PFSK-1 (cell line): Measurements from ENCODE around the gene PPM1M.

Source experiments
- FOXP2 ChIP-seq: optimal IDR thresholded peaks from 2 replicates; pipeline ENCODE3; 2011; ENCODE audit warnings: borderline replicate concordance, control low read depth, inconsistent platforms; ENCODE audit not compliant: insufficient read depth; ENCODE audit errors: extremely low read length, extremely low read depth
- POLR2AphosphoS5 ChIP-seq: IDR thresholded peaks from 2 replicates; pipeline ENCODE4 v1.6.1; 2012; ENCODE audit warnings: low read depth, mild to moderate bottlenecking, control low read depth, low read length, moderate library complexity
- SIN3A ChIP-seq: IDR thresholded peaks from 2 replicates; pipeline ENCODE4 v1.6.1; 2012; ENCODE audit warnings: mild to moderate bottlenecking, low read length, moderate library complexity, borderline replicate concordance; ENCODE audit not compliant: insufficient read depth
- TAF1 ChIP-seq: IDR thresholded peaks from 2 replicates; pipeline ENCODE4 v1.6.1; 2012; ENCODE audit warnings: low read length, control low read depth, borderline replicate concordance; ENCODE audit not compliant: insufficient read depth
- TF ChIP-seq, protein P1 (sequence below), 2 experiments: IDR thresholded peaks; 2 replicates each; pipeline versions ENCODE4 v1.6.1 to v1.8.0; 2011 to 2012; ENCODE audit warnings: low read depth in 2 of 2, low read length in 2 of 2, control low read depth in 1 of 2, inconsistent platforms in 1 of 2, mild to moderate bottlenecking in 1 of 2, moderate library complexity in 1 of 2; ENCODE audit not compliant: insufficient read depth in 1 of 2

DNA sequence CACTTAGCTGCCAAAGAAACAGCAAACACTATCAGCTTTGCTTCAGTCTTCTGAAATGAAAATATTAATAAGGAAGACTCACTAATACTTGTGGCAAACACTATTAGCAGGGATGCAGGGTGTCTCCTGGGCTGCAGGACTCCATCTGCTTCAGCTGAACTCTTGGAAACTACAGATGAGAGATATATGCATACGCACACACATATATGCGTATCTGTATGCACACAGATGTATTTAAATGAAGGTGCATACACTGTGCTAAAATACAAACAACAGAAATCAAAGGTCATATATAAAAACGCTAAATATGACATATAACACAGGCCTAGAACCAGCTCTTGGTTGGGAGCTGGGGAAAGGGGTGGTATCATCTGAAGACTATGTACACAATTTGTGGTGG is 10.6 kb downstream of the PPM1M start:
- no peak for TF ChIP-seq TAF1
- no peak for TF ChIP-seq POLR2AphosphoS5
- TF ChIP-seq SIN3A: no peak
- TF ChIP-seq, protein P1, sequence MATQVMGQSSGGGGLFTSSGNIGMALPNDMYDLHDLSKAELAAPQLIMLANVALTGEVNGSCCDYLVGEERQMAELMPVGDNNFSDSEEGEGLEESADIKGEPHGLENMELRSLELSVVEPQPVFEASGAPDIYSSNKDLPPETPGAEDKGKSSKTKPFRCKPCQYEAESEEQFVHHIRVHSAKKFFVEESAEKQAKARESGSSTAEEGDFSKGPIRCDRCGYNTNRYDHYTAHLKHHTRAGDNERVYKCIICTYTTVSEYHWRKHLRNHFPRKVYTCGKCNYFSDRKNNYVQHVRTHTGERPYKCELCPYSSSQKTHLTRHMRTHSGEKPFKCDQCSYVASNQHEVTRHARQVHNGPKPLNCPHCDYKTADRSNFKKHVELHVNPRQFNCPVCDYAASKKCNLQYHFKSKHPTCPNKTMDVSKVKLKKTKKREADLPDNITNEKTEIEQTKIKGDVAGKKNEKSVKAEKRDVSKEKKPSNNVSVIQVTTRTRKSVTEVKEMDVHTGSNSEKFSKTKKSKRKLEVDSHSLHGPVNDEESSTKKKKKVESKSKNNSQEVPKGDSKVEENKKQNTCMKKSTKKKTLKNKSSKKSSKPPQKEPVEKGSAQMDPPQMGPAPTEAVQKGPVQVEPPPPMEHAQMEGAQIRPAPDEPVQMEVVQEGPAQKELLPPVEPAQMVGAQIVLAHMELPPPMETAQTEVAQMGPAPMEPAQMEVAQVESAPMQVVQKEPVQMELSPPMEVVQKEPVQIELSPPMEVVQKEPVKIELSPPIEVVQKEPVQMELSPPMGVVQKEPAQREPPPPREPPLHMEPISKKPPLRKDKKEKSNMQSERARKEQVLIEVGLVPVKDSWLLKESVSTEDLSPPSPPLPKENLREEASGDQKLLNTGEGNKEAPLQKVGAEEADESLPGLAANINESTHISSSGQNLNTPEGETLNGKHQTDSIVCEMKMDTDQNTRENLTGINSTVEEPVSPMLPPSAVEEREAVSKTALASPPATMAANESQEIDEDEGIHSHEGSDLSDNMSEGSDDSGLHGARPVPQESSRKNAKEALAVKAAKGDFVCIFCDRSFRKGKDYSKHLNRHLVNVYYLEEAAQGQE (IDR thresholded peaks at IDR 0.05; ENCODE audit: insufficient read depth in 1 of 2, low read depth in 2 of 2, low read length in 2 of 2): no peak
- TF ChIP-seq FOXP2: no peak
